ENCODE measurements around the gene KDM2A. TPM values are rescaled to one million over a fixed set of nuclear protein-coding genes. Genes with fewer than 3 reads are reported as not detected.
"Not testable (repeated sequence)": the region's sequence is repeated elsewhere in the genome, so short reads cannot be mapped to it uniquely, and the experiment has no call there.

KDM2A gene
- total RNA-seq, 1 donor from 2014 or later = 62.9 TPM

DNA sequence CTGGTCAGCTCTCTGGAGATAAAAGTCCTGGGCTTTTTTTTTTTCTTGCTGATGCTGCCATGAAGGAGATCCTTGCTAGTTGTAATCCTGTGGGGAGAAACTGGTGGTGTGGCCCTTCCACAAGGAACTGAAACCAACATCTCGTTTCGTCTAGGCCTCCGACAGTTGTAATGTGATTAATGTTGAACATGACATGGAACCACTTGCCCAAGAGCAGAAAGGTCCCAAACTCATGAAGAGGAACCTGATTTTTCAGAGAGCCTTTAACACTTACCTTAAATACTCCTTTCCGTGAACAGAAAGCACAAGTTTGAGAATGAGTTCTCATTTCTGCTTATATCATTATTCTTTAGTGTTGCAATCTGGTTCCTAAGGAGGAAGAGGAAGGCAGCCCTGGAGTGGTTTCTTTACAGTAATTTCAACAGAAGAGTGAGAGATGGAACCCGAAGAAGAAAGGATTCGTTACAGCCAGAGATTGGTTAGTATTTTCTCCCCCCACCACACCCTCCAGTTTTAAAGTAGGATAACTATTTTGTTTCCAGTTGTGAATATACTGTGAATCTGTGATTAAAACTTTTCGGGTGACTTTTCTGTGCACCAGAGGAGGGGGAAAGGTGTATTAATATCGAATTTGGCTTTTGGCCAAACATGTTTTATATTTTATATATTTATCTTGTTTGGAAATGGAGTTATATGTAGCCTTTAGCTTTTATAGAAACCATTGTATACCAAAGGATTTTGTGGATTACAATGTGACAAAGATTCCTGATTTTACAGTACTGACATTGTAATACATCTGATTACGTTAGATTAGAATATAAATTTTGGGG lies 2.0 kb downstream of the KDM2A start:
- no peak for DNase-seq (ENCODE audit: extremely low spot score, unreplicated experiment)
- Mint-ChIP-seq H3K4me1 (ENCODE audit: unreplicated experiment) (peaks cover 21% of the 10 kb centered on the region), H3K27me3 (ENCODE audit: unreplicated experiment) (no peaks in the 10 kb centered on the region), H3K36me3 (ENCODE audit: unreplicated experiment) (no peaks in the 10 kb centered on the region), H3K4me3 (ENCODE audit: unreplicated experiment) (peak overlapping the region; percentile 96), H3K9me3 (ENCODE audit: unreplicated experiment) (no peaks in the 10 kb centered on the region), H3K27ac (ENCODE audit: unreplicated experiment) (peak overlapping the region; percentile 85)
- TF ChIP-seq, protein P1, sequence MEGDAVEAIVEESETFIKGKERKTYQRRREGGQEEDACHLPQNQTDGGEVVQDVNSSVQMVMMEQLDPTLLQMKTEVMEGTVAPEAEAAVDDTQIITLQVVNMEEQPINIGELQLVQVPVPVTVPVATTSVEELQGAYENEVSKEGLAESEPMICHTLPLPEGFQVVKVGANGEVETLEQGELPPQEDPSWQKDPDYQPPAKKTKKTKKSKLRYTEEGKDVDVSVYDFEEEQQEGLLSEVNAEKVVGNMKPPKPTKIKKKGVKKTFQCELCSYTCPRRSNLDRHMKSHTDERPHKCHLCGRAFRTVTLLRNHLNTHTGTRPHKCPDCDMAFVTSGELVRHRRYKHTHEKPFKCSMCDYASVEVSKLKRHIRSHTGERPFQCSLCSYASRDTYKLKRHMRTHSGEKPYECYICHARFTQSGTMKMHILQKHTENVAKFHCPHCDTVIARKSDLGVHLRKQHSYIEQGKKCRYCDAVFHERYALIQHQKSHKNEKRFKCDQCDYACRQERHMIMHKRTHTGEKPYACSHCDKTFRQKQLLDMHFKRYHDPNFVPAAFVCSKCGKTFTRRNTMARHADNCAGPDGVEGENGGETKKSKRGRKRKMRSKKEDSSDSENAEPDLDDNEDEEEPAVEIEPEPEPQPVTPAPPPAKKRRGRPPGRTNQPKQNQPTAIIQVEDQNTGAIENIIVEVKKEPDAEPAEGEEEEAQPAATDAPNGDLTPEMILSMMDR (IDR thresholded peaks at IDR 0.05) = no peak

DNA sequence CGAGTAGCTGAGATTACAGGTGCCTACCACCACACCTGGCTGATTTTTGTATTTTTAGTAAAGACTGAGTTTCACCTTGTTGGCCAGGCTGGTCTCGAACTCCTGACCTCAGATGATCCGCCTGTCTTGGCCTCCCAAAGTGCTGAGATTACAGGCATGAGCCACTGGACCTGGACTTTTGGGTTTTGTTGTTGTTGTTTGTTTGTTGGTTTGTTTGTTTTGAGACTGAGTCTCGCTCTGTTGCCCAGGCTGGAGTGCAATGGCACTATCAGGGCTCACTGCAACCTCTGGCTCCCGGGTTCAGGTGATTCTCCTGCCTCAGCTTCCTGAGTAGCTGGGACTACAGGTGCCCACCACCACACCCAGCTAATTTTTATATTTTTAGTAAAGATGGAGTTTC lies 4.7 kb downstream of the KDM2A start:
- not testable (repeated sequence) for H3K27ac Mint-ChIP-seq (ENCODE audit: unreplicated experiment); H3K9me3 Mint-ChIP-seq (ENCODE audit: unreplicated experiment); H3K36me3 Mint-ChIP-seq (ENCODE audit: unreplicated experiment); DNase-seq (ENCODE audit: extremely low spot score, unreplicated experiment); H3K27me3 Mint-ChIP-seq (ENCODE audit: unreplicated experiment); H3K4me3 Mint-ChIP-seq (ENCODE audit: unreplicated experiment)
- H3K4me1 Mint-ChIP-seq (ENCODE audit: unreplicated experiment) = peaks cover 22% of the 10 kb centered on the region

DNA sequence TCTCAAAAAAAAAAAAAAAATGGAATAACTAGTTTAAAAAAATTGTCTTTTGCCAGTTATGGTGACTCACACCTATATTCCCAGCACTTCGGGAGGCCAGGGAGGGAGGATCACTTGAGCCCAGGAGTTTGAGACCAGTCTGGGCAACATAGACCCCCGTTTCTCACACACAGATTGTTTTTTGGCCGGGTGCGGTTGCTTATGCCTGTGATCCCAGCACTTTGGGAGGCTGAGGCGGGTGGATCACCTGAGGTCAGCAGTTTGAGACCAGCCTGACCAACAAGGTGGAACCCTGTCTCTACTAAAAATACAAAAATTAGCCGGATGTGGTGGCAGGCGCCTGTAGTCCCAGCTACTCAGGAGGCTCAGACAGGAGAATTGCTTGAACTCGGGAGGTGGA lies 7.2 kb downstream of the KDM2A start:
- peaks cover 21% of the 10 kb centered on the region for H3K4me1 Mint-ChIP-seq (ENCODE audit: unreplicated experiment)
- H3K4me3 Mint-ChIP-seq (ENCODE audit: unreplicated experiment); H3K9me3 Mint-ChIP-seq (ENCODE audit: unreplicated experiment); H3K36me3 Mint-ChIP-seq (ENCODE audit: unreplicated experiment); H3K27me3 Mint-ChIP-seq (ENCODE audit: unreplicated experiment); DNase-seq (ENCODE audit: extremely low spot score, unreplicated experiment); H3K27ac Mint-ChIP-seq (ENCODE audit: unreplicated experiment): not testable (repeated sequence)

DNA sequence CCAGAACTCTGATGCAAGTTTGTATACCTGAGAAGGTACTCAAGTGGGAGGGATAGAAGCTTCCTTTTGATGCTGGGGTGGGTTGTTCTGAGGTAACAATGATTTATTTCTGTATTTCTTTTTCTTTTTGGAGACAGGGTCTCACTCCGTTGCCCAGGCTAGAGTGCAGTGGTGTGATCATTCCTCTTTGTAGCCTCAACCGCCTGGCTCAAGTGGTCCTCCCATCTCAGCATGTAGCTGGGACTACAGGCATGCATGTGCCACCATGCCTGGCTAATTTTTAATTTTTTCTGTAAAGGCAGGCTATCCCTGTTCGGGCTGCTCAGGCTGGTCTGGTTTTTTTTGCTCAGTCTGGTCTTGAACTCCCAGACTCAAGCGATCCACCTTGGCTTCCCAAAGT lies 7.9 kb downstream of the KDM2A start:
- DNase-seq (ENCODE audit: extremely low spot score, unreplicated experiment) = no peak
- peaks cover 11% of the 10 kb centered on the region for H3K36me3 Mint-ChIP-seq (ENCODE audit: unreplicated experiment)
- TF ChIP-seq, protein P1 (IDR thresholded peaks at IDR 0.05) = no peak
- no peaks in the 10 kb centered on the region for H3K27me3 Mint-ChIP-seq (ENCODE audit: unreplicated experiment)
- no peak overlapping the region for H3K27ac Mint-ChIP-seq (ENCODE audit: unreplicated experiment)
- no peak overlapping the region for H3K4me3 Mint-ChIP-seq (ENCODE audit: unreplicated experiment)
- H3K9me3 Mint-ChIP-seq (ENCODE audit: unreplicated experiment) = no peaks in the 10 kb centered on the region
- peaks cover 15% of the 10 kb centered on the region for H3K4me1 Mint-ChIP-seq (ENCODE audit: unreplicated experiment)

DNA sequence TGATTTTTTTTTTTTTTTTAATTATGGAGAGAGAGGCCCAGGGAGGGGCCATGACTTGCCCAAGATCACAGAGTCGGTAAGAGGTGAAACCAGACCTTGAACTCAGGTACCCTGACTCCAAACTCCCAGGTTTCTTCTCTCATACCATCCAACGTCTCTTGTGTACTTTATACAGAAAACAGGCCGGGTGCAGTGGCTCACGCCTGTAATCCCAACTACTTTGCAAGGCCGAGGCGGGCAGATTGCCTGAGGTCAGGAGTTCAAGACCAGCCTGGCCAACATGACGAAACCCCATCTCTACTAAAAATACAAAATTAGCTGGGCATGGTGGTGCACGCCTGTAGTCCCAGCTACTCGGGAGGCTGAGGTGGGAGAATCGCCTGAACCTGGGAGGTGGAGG lies 11.8 kb downstream of the KDM2A start:
- H3K27me3 Mint-ChIP-seq (ENCODE audit: unreplicated experiment); H3K9me3 Mint-ChIP-seq (ENCODE audit: unreplicated experiment); H3K4me1 Mint-ChIP-seq (ENCODE audit: unreplicated experiment); H3K27ac Mint-ChIP-seq (ENCODE audit: unreplicated experiment); DNase-seq (ENCODE audit: extremely low spot score, unreplicated experiment); H3K4me3 Mint-ChIP-seq (ENCODE audit: unreplicated experiment): not testable (repeated sequence)
- H3K36me3 Mint-ChIP-seq (ENCODE audit: unreplicated experiment) = peaks cover 33% of the 10 kb centered on the region

DNA sequence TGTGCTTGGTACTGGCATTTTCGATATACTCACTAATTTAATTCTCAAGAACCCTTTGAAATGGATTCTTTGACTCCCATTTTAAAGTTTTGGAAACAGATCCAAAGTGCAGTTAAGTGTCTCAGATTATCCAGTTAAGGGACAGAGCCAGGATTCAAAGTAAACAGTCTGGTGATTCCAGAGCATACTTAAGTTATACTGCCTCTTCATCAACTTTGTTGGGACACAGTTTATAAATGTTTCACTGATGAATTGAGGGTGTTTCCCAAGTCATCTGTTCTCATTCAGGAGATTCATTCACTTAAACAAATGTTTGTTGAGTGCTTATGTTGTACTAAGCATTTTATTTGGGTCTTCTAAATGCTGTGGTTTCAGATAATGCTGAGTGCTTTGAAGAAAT lies 17.1 kb downstream of the KDM2A start:
- H3K4me1 Mint-ChIP-seq (ENCODE audit: unreplicated experiment) = no peaks in the 10 kb centered on the region
- no peaks in the 10 kb centered on the region for H3K27me3 Mint-ChIP-seq (ENCODE audit: unreplicated experiment)
- peaks cover 56% of the 10 kb centered on the region for H3K36me3 Mint-ChIP-seq (ENCODE audit: unreplicated experiment)
- H3K4me3 Mint-ChIP-seq (ENCODE audit: unreplicated experiment) = no peak overlapping the region
- TF ChIP-seq, protein P1 (IDR thresholded peaks at IDR 0.05) = no peak
- no peak for DNase-seq (ENCODE audit: extremely low spot score, unreplicated experiment)
- H3K9me3 Mint-ChIP-seq (ENCODE audit: unreplicated experiment) = no peaks in the 10 kb centered on the region
- no peak overlapping the region for H3K27ac Mint-ChIP-seq (ENCODE audit: unreplicated experiment)
